Measurements from ENCODE around the gene SLC7A14.

SLC7A14 gene

GRCh38 chr3:170483485-170484262 is 102.2 kb downstream of the SLC7A14 start:
- no peak overlapping the region for H3K4me3 ChIP-seq (ENCODE audit: low read depth, low read length)
- DNase-seq (ENCODE audit: low read depth), result no peak
- peak; percentile 38 for TF ChIP-seq CTCF (IDR thresholded peaks at IDR 0.05; ENCODE audit: insufficient read depth, low read depth, low read length, missing control alignments)

GRCh38 chr3:170482199-170482598 is 103.7 kb downstream of the SLC7A14 start:
- H3K4me3 ChIP-seq (ENCODE audit: low read depth, low read length), result no peak overlapping the region
- DNase-seq (ENCODE audit: low read depth), result no peak
- TF ChIP-seq CTCF (IDR thresholded peaks at IDR 0.05; ENCODE audit: insufficient read depth, low read depth, low read length, missing control alignments), result no peak

GRCh38 chr3:170480111-170480510 is 105.8 kb downstream of the SLC7A14 start:
- TF ChIP-seq CTCF (IDR thresholded peaks at IDR 0.05; ENCODE audit: insufficient read depth, low read depth, low read length, missing control alignments), result no peak
- DNase-seq (ENCODE audit: low read depth), result no peak
- no peak overlapping the region for H3K4me3 ChIP-seq (ENCODE audit: low read depth, low read length)

- no peak for DNase-seq (ENCODE audit: low read depth)
- no peak for TF ChIP-seq CTCF (IDR thresholded peaks at IDR 0.05; ENCODE audit: insufficient read depth, low read depth, low read length, missing control alignments)
- no peak overlapping the region for H3K4me3 ChIP-seq (ENCODE audit: low read depth, low read length)
Observed at GRCh38 chr3:170477395-170477794, 108.5 kb downstream of the SLC7A14 start.

GRCh38 chr3:170476291-170476690 is 109.6 kb downstream of the SLC7A14 start:
- no peak for TF ChIP-seq CTCF (IDR thresholded peaks at IDR 0.05; ENCODE audit: insufficient read depth, low read depth, low read length, missing control alignments)
- no peak overlapping the region for H3K4me3 ChIP-seq (ENCODE audit: low read depth, low read length)
- no peak for DNase-seq (ENCODE audit: low read depth)

GRCh38 chr3:170475092-170475685 is 110.7 kb downstream of the SLC7A14 start:
- no peak overlapping the region for H3K4me3 ChIP-seq (ENCODE audit: low read depth, low read length)
- DNase-seq (ENCODE audit: low read depth), result no peak
- no peak for TF ChIP-seq CTCF (IDR thresholded peaks at IDR 0.05; ENCODE audit: insufficient read depth, low read depth, low read length, missing control alignments)

All from GM12865 (cell line).